ENCODE measurements around the gene HIVEP2. TPM values are rescaled to one million over a fixed set of nuclear protein-coding genes. Genes with fewer than 3 reads are reported as not detected.

HIVEP2 gene
- total RNA-seq, 2 donors from 2014 or later: 1.7 to 2.4 TPM

DNA sequence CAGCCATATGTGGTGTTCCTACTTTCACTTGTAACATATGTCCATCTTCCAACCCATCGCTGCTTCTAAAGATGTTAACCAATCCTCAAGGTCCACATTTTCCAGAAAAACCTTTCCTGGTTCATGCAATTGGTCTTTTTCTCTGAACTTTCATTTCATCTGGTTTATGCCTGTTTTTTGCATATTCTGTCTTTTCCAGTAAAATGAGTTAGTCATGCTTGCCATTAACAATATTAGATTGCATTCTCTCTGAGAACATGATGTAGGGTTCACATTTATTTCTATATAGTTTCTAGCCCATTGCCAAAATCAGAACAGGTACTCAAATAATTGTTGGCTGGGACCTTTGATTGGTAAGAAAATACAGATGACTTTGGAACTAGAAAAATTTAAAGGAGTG is 36.7 kb downstream of the HIVEP2 start:
- no peak for DNase-seq
- H3K4me1 Mint-ChIP-seq: peaks cover 7% of the 10 kb centered on the region
- peaks cover 8% of the 10 kb centered on the region for H3K4me1 ChIP-seq (ENCODE audit: control insufficient read depth, insufficient read depth, low read length)
- no peaks in the 10 kb centered on the region for H3K27me3 ChIP-seq (ENCODE audit: control insufficient read depth, insufficient read depth, low read length, poor library complexity, severe bottlenecking)
- no peak overlapping the region for H3K27ac ChIP-seq (ENCODE audit: low read depth, low read length)
- 88 to 99% methylated on average over 1 of the region's 1 CpG for WGBS, 2 experiments (ENCODE audit: insufficient coverage in 1 of 2, insufficient read length in 1 of 2)
- H3K36me3 ChIP-seq (ENCODE audit: control insufficient read depth, insufficient read depth, low read length): no peaks in the 10 kb centered on the region
- H3K27ac Mint-ChIP-seq: no peak overlapping the region
- no peak overlapping the region for H3K4me3 ChIP-seq (ENCODE audit: low read length)
- H3K9me3 ChIP-seq (ENCODE audit: control insufficient read depth, low read length): no peaks in the 10 kb centered on the region
- no peak overlapping the region for H3K9ac ChIP-seq (ENCODE audit: extremely low read depth, low read length, poor library complexity, severe bottlenecking)
- H3K27me3 Mint-ChIP-seq (ENCODE audit: insufficient read depth): peaks cover 3% of the 10 kb centered on the region
- peaks cover 9% of the 10 kb centered on the region for H3K9me3 Mint-ChIP-seq
- peaks cover 5% of the 10 kb centered on the region for H3K36me3 Mint-ChIP-seq (ENCODE audit: low read depth)
- no peak overlapping the region for H3K4me3 Mint-ChIP-seq
- TF ChIP-seq, protein P1, sequence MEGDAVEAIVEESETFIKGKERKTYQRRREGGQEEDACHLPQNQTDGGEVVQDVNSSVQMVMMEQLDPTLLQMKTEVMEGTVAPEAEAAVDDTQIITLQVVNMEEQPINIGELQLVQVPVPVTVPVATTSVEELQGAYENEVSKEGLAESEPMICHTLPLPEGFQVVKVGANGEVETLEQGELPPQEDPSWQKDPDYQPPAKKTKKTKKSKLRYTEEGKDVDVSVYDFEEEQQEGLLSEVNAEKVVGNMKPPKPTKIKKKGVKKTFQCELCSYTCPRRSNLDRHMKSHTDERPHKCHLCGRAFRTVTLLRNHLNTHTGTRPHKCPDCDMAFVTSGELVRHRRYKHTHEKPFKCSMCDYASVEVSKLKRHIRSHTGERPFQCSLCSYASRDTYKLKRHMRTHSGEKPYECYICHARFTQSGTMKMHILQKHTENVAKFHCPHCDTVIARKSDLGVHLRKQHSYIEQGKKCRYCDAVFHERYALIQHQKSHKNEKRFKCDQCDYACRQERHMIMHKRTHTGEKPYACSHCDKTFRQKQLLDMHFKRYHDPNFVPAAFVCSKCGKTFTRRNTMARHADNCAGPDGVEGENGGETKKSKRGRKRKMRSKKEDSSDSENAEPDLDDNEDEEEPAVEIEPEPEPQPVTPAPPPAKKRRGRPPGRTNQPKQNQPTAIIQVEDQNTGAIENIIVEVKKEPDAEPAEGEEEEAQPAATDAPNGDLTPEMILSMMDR (conservative IDR thresholded peaks at IDR 0.05): no peak

DNA sequence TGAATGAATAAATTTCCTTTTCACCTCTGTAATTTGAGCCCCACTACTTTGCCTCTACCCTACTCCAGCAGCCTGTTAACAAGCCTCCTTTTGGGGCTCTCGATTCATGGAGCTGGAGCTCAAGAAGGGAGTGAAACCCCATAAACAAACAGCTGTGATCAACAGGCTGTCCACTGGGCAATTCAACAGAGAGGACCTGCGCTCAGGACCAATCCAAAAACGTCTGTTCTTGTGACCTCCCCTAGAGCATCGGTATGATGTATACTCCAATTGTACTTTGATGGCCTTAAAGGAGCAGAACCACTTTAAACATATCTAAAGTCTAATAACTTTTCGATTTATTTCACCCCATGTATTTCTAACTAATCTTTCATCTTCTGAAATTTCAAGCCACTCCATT is 37.4 kb downstream of the HIVEP2 start:
- H3K9ac ChIP-seq (ENCODE audit: extremely low read depth, low read length, poor library complexity, severe bottlenecking): no peak overlapping the region
- H3K27ac ChIP-seq (ENCODE audit: low read depth, low read length): no peak overlapping the region
- DNase-seq: no peak
- peaks cover 3% of the 10 kb centered on the region for H3K27me3 Mint-ChIP-seq (ENCODE audit: insufficient read depth)
- H3K4me3 Mint-ChIP-seq: no peak overlapping the region
- no peaks in the 10 kb centered on the region for H3K27me3 ChIP-seq (ENCODE audit: control insufficient read depth, insufficient read depth, low read length, poor library complexity, severe bottlenecking)
- H3K36me3 ChIP-seq (ENCODE audit: control insufficient read depth, insufficient read depth, low read length): no peaks in the 10 kb centered on the region
- peaks cover 3% of the 10 kb centered on the region for H3K9me3 Mint-ChIP-seq
- no peak overlapping the region for H3K4me3 ChIP-seq (ENCODE audit: low read length)
- no peaks in the 10 kb centered on the region for H3K9me3 ChIP-seq (ENCODE audit: control insufficient read depth, low read length)
- TF ChIP-seq, protein P1 (conservative IDR thresholded peaks at IDR 0.05): no peak
- no peak overlapping the region for H3K27ac Mint-ChIP-seq
- H3K4me1 Mint-ChIP-seq: peaks cover 14% of the 10 kb centered on the region
- peaks cover under 1% of the 10 kb centered on the region for H3K36me3 Mint-ChIP-seq (ENCODE audit: low read depth)
- WGBS, 2 experiments (ENCODE audit: insufficient coverage in 1 of 2, insufficient read length in 1 of 2): 78 to 88% methylated on average over 4 to 5 of the region's 5 CpGs
- peaks cover 8% of the 10 kb centered on the region for H3K4me1 ChIP-seq (ENCODE audit: control insufficient read depth, insufficient read depth, low read length)

DNA sequence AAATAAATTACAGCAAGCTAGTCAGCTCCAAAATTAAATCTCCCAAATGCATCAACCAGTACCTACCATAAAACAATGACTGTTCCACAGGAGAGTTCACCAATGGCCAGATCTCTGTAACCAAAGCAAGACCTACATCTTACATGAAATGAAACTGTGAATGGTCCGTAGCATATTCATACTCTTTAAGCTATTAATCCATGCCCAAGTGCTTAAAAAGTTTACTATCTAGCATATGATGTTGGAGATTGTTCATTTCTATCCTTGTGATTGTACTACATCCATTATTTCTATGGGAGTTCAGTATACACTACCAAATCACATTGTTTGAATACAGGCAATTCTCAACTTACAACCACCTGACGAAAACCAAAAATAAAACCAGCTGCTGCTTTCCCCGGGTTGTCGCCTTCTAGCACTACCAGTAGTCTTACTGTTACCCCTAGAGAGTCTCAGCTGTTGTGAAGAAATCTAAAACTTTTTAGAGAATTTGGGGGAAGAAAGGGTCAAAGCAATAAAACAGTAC is 38.0 kb downstream of the HIVEP2 start:
- H3K9ac ChIP-seq (ENCODE audit: extremely low read depth, low read length, poor library complexity, severe bottlenecking): no peak overlapping the region
- Mint-ChIP-seq H3K4me3 (no peak overlapping the region), H3K36me3 (ENCODE audit: low read depth) (no peaks in the 10 kb centered on the region), H3K9me3 (no peaks in the 10 kb centered on the region), H3K27ac (no peak overlapping the region), H3K4me1 (peaks cover 15% of the 10 kb centered on the region), H3K27me3 (ENCODE audit: insufficient read depth) (peaks cover 3% of the 10 kb centered on the region)
- no peaks in the 10 kb centered on the region for H3K9me3 ChIP-seq (ENCODE audit: control insufficient read depth, low read length)
- no peaks in the 10 kb centered on the region for H3K27me3 ChIP-seq (ENCODE audit: control insufficient read depth, insufficient read depth, low read length, poor library complexity, severe bottlenecking)
- TF ChIP-seq, protein P1 (conservative IDR thresholded peaks at IDR 0.05): no peak
- WGBS, 2 experiments (ENCODE audit: insufficient coverage in 1 of 2, insufficient read length in 1 of 2): 92% methylated on average over 4 of the region's 4 CpGs; no CpG with 5 or more reads in 1 of the 2 experiments
- H3K36me3 ChIP-seq (ENCODE audit: control insufficient read depth, insufficient read depth, low read length): no peaks in the 10 kb centered on the region
- DNase-seq: no peak
- H3K4me1 ChIP-seq (ENCODE audit: control insufficient read depth, insufficient read depth, low read length): peaks cover 8% of the 10 kb centered on the region
- H3K27ac ChIP-seq (ENCODE audit: low read depth, low read length): no peak overlapping the region
- H3K4me3 ChIP-seq (ENCODE audit: low read length): no peak overlapping the region

Measured in endodermal cell (in vitro differentiated cells).